Choroid plexus epithelial cell (primary cell): ENCODE data around the gene PIP4K2C.

Source experiments
- DNase-seq: peaks from one replicate; pipeline ENCODE4 v3.0.0-alpha.2; 2010; ENCODE audit warnings: low read depth
- H3K4me3 ChIP-seq: 2 replicates; pipeline ENCODE4 v1.5.1; 2011; ENCODE audit warnings: low read depth, mild to moderate bottlenecking, control low read depth, low read length, moderate library complexity
- TF ChIP-seq, protein P1 (sequence below): conservative IDR thresholded peaks from 2 replicates; pipeline ENCODE4 v1.5.1; 2011; ENCODE audit warnings: low read depth, mild to moderate bottlenecking, control low read depth, inconsistent platforms, low read length, moderate library complexity

Gene PIP4K2C

DNA sequence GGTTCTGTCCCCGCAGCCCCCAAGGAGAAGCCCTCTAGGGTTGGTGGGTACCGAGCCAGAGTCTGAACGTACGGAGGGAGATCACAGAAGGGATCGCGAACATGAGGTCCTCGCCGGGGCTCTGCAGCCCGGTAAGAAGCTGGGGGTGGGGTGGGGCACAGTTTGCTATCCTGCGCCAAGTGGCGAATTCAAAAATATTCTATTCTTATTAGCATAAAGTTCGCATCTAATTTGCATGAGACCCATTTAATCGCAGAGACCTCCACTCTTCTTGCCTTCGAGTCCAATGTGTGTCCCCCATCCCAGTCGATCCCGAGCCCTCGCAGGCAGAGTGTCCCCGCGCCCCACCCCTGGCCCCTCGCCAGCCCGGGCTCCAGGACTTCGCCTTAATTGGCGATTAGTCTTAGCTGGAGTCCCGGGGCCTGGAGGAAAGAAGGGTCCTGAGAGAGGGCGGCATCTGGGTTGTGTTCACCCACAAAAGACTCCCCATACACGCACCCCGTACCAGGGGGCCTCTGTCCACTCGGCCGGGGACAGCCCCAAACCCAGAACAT, 19.6 kb downstream of the PIP4K2C start:
- H3K4me3 ChIP-seq = peak overlapping the region; percentile 70
- TF ChIP-seq, protein P1, sequence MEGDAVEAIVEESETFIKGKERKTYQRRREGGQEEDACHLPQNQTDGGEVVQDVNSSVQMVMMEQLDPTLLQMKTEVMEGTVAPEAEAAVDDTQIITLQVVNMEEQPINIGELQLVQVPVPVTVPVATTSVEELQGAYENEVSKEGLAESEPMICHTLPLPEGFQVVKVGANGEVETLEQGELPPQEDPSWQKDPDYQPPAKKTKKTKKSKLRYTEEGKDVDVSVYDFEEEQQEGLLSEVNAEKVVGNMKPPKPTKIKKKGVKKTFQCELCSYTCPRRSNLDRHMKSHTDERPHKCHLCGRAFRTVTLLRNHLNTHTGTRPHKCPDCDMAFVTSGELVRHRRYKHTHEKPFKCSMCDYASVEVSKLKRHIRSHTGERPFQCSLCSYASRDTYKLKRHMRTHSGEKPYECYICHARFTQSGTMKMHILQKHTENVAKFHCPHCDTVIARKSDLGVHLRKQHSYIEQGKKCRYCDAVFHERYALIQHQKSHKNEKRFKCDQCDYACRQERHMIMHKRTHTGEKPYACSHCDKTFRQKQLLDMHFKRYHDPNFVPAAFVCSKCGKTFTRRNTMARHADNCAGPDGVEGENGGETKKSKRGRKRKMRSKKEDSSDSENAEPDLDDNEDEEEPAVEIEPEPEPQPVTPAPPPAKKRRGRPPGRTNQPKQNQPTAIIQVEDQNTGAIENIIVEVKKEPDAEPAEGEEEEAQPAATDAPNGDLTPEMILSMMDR = no peak
- DNase-seq = no peak

DNA sequence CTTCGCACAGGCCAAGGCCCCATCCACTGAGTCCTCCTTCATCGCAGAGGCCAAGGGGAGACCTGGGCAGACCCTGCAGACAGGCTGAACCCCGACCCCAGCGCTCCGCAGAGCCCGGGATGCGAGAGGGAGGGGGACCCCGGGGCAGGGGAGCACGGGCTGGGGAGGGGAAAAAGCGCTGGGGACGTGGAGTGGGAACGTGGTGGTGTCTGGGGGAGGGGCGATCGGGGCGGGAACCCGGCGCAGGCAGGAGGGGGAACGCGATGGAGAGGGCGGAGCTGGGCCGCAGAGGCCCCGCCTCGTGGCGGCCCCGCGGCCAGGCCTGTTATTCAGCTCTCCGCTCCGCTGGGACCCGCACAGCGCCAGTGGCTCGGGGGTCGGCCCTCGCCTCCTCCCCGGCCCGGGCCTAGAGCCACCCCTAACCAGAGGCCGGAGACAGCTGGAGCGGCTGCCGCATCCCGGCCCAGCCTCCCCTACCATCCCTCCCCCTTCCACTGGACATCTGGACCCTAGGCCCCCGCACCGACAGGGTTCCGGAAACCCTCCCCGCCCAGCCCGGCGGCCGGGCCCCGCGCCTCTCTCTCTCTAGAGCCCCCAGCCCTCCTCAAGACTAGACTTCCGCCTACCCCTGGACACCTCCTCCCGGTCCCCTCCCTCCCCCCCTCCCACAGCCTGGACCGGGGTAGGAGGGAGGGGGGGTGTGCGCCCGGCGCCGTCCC, 20.3 kb downstream of the PIP4K2C start, which contains the start of gene ARHGEF25:
Gene ARHGEF25 (plus strand): TSS at position 328 of the 719 bp plus-strand sequence. CDS start 460 bp downstream, outside the sequence.
- peak within 1 kb of the TSS; percentile 70 for H3K4me3 ChIP-seq
- peak; percentile 55 for DNase-seq
- TF ChIP-seq, protein P1 = no peak

DNA sequence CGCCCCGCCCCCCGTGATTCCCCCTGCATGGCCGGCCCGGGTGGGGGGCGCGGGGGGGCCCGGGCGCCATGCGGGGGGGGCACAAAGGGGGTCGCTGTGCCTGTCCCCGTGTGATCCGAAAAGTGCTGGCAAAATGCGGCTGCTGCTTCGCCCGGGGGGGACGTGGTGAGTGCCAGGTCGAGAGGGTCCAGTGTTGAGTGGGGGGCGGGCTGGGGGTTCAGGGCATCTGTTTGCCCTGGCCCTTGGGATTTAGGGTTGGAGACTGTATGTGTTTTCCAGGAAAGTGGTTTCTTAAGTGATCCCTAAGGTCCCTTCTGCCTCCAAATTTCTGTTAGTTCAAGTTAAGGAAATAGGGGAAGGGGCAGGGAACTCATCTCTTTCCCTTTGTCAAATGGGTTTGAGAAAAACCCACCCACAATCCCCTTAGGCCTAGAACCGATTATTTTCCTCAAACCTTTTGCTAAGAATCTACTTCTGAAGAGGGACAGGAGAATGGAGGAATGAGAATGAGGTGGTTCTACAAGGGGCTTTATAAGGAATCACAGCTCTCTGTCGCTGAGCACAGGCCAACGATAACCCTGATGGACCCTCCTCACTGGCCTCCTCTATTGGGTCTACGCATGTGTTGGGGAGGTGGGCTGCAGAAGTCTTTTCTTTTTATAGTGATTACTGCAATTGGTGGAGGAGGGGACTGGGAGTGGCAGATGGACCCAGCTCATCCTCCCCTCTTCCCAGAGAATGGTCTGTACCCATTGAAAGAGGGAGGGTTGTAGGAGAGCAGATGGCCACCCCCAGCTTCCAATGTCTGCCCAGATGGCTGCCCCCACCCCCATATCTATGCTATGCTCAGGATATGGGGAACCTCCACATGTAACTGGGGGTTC, 21.1 kb downstream of the PIP4K2C start:
- peak overlapping the region; percentile 70 for H3K4me3 ChIP-seq
- TF ChIP-seq, protein P1 = no peak
- no peak for DNase-seq

DNA sequence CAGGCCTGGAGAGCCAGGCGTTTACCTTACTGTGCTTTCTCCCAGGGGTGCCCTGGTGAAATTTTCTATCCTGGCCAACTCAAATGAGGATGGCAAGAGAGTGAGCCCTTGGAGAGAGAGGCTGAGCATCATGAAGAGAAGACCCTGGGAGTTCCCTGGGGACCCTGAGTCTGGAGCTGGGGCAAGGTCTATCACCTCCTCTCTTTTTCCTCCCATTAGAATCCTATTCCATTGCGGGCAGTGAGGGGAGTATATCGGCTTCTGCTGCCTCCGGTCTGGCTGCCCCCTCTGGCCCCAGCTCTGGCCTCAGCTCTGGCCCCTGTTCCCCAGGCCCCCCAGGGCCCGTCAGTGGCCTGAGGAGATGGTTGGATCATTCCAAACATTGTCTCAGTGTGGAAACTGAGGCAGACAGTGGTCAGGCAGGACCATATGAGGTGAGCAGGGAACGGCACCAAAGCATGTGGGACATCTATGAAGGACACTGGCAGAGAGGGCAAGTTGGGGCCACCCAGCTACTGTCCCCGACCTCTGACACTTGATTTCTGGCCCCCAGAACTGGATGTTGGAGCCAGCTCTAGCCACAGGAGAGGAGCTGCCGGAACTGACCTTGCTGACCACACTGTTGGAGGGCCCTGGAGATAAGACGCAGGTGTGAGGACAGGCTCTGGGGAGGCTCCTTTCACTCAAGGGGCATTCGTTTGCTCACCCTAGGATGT, 21.9 kb downstream of the PIP4K2C start:
- no peak overlapping the region for H3K4me3 ChIP-seq
- DNase-seq = no peak
- TF ChIP-seq, protein P1 = no peak

DNA sequence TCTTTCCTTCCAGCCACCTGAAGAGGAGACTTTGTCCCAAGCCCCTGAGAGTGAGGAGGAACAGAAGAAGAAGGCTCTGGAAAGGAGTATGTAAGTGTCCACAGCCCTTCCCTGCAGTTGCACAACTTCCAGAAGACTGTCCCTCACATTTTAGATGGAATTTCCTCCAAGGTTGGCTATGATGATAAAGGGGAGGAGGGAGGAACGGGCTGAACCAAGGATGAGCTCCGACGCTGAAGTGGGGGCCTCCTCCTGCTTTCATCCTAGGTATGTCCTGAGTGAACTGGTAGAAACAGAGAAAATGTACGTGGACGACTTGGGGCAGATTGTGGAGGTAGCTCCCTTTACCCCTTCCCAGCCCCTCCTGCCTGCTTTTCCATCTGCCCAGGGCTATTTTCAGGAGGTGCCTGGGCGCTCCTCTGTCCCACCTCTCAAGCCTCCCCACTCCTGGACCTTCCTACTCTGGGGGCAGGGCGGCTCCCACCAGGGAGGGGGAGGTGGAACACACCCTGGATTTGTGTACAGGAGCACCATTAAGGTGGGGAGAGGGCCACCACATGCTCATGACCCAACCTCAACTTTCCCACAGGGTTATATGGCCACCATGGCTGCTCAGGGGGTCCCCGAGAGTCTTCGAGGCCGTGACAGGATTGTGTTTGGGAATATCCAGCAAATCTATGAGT, 22.6 kb downstream of the PIP4K2C start:
- TF ChIP-seq, protein P1 = no peak
- DNase-seq = no peak
- H3K4me3 ChIP-seq = no peak overlapping the region
